GM12878 (cell line): ENCODE data around the gene RERE. TPM values are rescaled to one million over a fixed set of nuclear protein-coding genes. Genes with fewer than 3 reads are reported as not detected.
A peak's percentile ranks its signal among the peaks of the same experiment; 100 is the strongest.

Experiments used
- ATAC-seq: fragments of 200-7000 bp; cut with Tn5 transposase; 3 replicates; pipeline ENCODE4 v1.9.1; 2020; ENCODE audit warnings: mild to moderate bottlenecking, moderate library complexity
- BruUV-seq: library from RNA; stranded (reverse); fragments of 400-500 nt; replicated peaks from 2 replicates; lab custom pipeline; 2021; lab: Mats Ljungman, UMichigan
- CTCF ChIA-PET: fragments of 300-600 bp; sonication (Branson Sonifier 250); formaldehyde crosslinking; extraction: SDS; loops from one replicate; lab custom pipeline; 2021; ENCODE audit warnings: inconsistent platforms; lab: Yijun Ruan, JAX
- POLR2A ChIA-PET: fragments of 350-600 bp; formaldehyde crosslinking; extraction: SDS; loops from one replicate; lab custom pipeline; 2021; ENCODE audit warnings: inconsistent platforms; lab: Charles Lee
- RAD21 ChIA-PET: fragments of 300-600 bp; sonication (Branson Sonifier 250); formaldehyde crosslinking; loops from one replicate; lab custom pipeline; 2023; ENCODE audit warnings: antibody characterized with exemption; ENCODE audit not compliant: unreplicated experiment; lab: Charles Lee
- SMC1A ChIA-PET: fragments of 300-600 bp; sonication (Branson Sonifier 250); formaldehyde crosslinking; loops from one replicate; lab custom pipeline; 2023; ENCODE audit not compliant: unreplicated experiment, uncharacterized antibody; lab: Charles Lee
- DNase-seq: peaks from one replicate; pipeline ENCODE4 v3.0.0-alpha.2; 2011; ENCODE audit warnings: low read depth, low spot score
- FAIRE-seq: peaks from 3 replicates; lab custom pipeline; 2011; peaks lifted over from hg19 to GRCh38; lab: Jason Lieb, UNC
- H2AFZ ChIP-seq: 2 replicates; pipeline ENCODE4 v1.6.0; 2011; ENCODE audit warnings: low read depth, low read length, control low read depth; ENCODE audit not compliant: control insufficient read depth
- H3K27ac ChIP-seq: 2 replicates; pipeline ENCODE4 v1.5.1; 2011; ENCODE audit warnings: control low read depth; ENCODE audit not compliant: control insufficient read depth, insufficient read depth
- H3K27me3 ChIP-seq, 2 experiments: replicated peaks in 1 of 2; 2 replicates each; pipeline versions ENCODE4 v1.6.0 to v1.6.1; 2011; ENCODE audit warnings: low read length in 1 of 2; ENCODE audit not compliant: control insufficient read depth in 2 of 2, insufficient read depth in 2 of 2
- H3K36me3 ChIP-seq, 2 experiments: 2 replicates each; pipeline ENCODE4 v1.5.1; 2011; ENCODE audit warnings: low read length in 1 of 2; ENCODE audit not compliant: control insufficient read depth in 2 of 2, insufficient read depth in 2 of 2
- H3K4me1 ChIP-seq: 2 replicates; pipeline ENCODE4 v1.6.1; 2011; ENCODE audit warnings: mild to moderate bottlenecking, low read length, moderate library complexity, mixed read lengths; ENCODE audit not compliant: control insufficient read depth, insufficient read depth
- H3K4me2 ChIP-seq: 2 replicates; pipeline ENCODE4 v1.6.0; 2011; ENCODE audit warnings: control low read depth; ENCODE audit not compliant: control insufficient read depth, insufficient read depth
- H3K4me3 ChIP-seq: fragments of 200-600 bp; sonication (generic); 2 replicates; pipeline ENCODE4 v1.5.1; 2016
- H3K79me2 ChIP-seq: 2 replicates; pipeline ENCODE4 v1.6.0; 2011; ENCODE audit warnings: low read length; ENCODE audit not compliant: control insufficient read depth, insufficient read depth
- H3K9ac ChIP-seq: 2 replicates; pipeline ENCODE4 v1.8.0; 2011; ENCODE audit warnings: low read length, control low read depth, mixed read lengths; ENCODE audit not compliant: control insufficient read depth, insufficient read depth
- H3K9me3 ChIP-seq: replicated peaks from 3 replicates; pipeline ENCODE4 v1.5.1; 2011; ENCODE audit warnings: mild to moderate bottlenecking, low read length; ENCODE audit not compliant: control insufficient read depth, insufficient read depth
- H4K20me1 ChIP-seq: 2 replicates; pipeline ENCODE4 v1.6.0; 2011; ENCODE audit not compliant: control insufficient read depth, insufficient read depth
- PML ChIP-seq: IDR thresholded peaks from 2 replicates; pipeline ENCODE4 v1.6.1; 2012; ENCODE audit warnings: low read length, inconsistent platforms
- SMAD5 ChIP-seq: IDR thresholded peaks from 2 replicates; pipeline ENCODE4 v1.6.1; 2016; ENCODE audit warnings: antibody characterized with exemption, low read depth
- WGBS: methylation state at CpG from one replicate; pipeline ENCODE4 v1.1.6; 2016; ENCODE audit warnings: low lambda C conversion rate; ENCODE audit not compliant: insufficient replicate concordance, insufficient coverage; ENCODE audit errors: missing lambda C conversion rate; 5-methylcytosine and 5-hydroxymethylcytosine counted together
- in situ Hi-C: fragments of 300-500 bp; cut with MboI; formaldehyde crosslinking; loops from 9 replicates; pipeline ENCODE4 v1.14.3; 2018; ENCODE audit warnings: mixed read lengths
- intact Hi-C: fragments of 100-400 bp; cut with micrococcal nuclease; formaldehyde crosslinking; loops from one replicate; pipeline ENCODE4 v1.14.2; 2022; ENCODE audit not compliant: unreplicated experiment
- polyA plus RNA-seq, 11 experiments: library from polyadenylated mRNA; depleted of rRNA in 4 of 11; unstranded in 6 of 11; stranded (reverse) in 5 of 11; fragments of >200 nt; fragmentation: Nextera tagmentation in 4 of 11; fragmentation: Illumina TruSeq in 1 of 11; extraction: Ambion mirVana in 4 of 11; extraction: Trizol in 1 of 11; gene quantifications; 1 replicate in 1 of 11; 2 replicates in 10 of 11; pipeline versions ENCODE4 v1.2.1 to v1.2.3, GENCODE V29; 2011 to 2016; ENCODE audit warnings: inconsistent platforms in 2 of 11, missing spikeins in 2 of 11, low read depth in 1 of 11
- total RNA-seq, 4 experiments: library from RNA; depleted of rRNA in 3 of 4; stranded (reverse); fragments of >200 nt in 3 of 4; fragmentation: Illumina TruSeq in 1 of 4; extraction: Trizol in 1 of 4; gene quantifications; 2 replicates each; pipeline versions ENCODE4 v1.2.1 to v1.2.3, GENCODE V29; 2013 to 2021
- TF ChIP-seq, protein P1 (sequence below): IDR thresholded peaks from 2 replicates; pipeline ENCODE4 v1.6.1; 2012; ENCODE audit warnings: low read depth, low read length, improper control_type of control experiment
- TF ChIP-seq, protein P2 (sequence below), 3 experiments: IDR thresholded peaks in 2 of 3; conservative IDR thresholded peaks in 1 of 3; 2 replicates each; pipeline ENCODE4 v1.5.1; 2011; ENCODE audit warnings: low read depth in 3 of 3, low read length in 3 of 3, mild to moderate bottlenecking in 3 of 3, control low read depth in 2 of 3, moderate library complexity in 2 of 3, inconsistent platforms in 1 of 3, mixed read lengths in 1 of 3; ENCODE audit not compliant: control insufficient read depth in 2 of 3, insufficient read depth in 1 of 3; ENCODE audit errors: extremely low read depth in 1 of 3
- TF ChIP-seq, protein P3 (sequence below): fragments of 450-650 bp; IDR thresholded peaks from 2 replicates; pipeline ENCODE4 v1.6.1; 2017; ENCODE audit warnings: low read depth, mild to moderate bottlenecking, moderate library complexity
- TF ChIP-seq, protein P4 (sequence below): fragments of 450-650 bp; IDR thresholded peaks from 2 replicates; pipeline ENCODE4 v1.6.1; 2014; ENCODE audit warnings: mild to moderate bottlenecking

The RERE gene
- total and polyA plus RNA-seq, 10 of the 15 experiments (the other 5 are each of a cell fraction or from before 2014, with no cell fraction given), result 5.2 to 60.5 (median 20.2) TPM

DNA sequence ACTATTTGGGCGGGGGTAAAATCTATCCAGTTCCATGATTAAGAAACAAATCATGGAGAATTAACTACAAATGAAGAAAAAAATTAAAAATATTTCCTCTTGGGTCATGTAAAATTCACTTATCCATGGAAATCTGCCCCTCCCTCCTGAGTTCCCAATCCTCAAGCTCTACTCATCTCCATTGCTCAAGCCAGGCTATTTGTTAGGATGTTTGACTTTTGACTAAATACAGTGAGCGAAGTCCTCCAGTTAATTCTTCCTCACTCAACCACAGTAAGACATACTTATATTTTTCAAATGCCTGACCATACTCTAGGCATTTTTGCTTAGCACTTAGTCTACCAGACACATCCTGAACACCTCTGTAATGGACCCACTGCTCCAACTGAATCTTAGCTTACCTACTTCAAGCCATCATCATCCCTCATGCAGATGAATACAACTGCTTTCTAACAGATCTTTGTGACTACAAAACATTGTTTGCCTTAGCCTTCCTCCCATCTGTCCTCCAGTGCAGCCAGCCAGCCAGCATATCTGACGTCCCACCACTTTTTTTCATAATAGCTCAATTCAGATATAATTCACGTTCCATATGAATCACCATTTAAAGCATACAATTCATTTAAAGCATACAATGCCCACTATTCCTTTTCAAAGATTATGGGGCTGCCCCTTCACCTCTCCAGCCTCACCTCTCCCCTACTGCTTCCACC is 154.2 kb downstream of the RERE start:
- intact Hi-C loops, result no loop called here
- Histone ChIP-seq H2AFZ (no peak overlapping the region), H3K79me2 (peaks cover 86% of the 10 kb centered on the region), H3K9ac (no peak overlapping the region), H4K20me1 (no peaks in the 10 kb centered on the region), H3K36me3 (no peaks in the 10 kb centered on the region; a peak in 1 of 4 replicates), H3K27me3 (no peaks in the 10 kb centered on the region), H3K4me3 (peak overlapping the region; percentile 47; the same call in 1 of the 2 replicates), H3K9me3 (no peaks in the 10 kb centered on the region; the same call in 2 of the 3 replicates), H3K4me1 (peaks cover 67% of the 10 kb centered on the region), H3K27ac (peak overlapping the region; percentile 63), H3K4me2 (peak overlapping the region; percentile 83)
- WGBS, result 96% methylated on average over 4 of the region's 4 CpGs
- ChIA-PET RAD21 (interaction anchor here (0.6 to 19.8 kb wide), 8 partner anchors 17 to 152 kb away, joined by 3 to 384 read pairs (median 4); no protein-coding TSS in a partner anchor), SMC1A (interaction anchor here (0.6 to 20.2 kb wide), 16 partner anchors 7 to 232 kb away, joined by 3 to 587 read pairs (median 8); no protein-coding TSS in a partner anchor), CTCF (interaction anchor here (0.7 to 7.6 kb wide), 10 partner anchors 10 to 195 kb away, joined by 3 to 50 read pairs (median 6); no protein-coding TSS in a partner anchor), POLR2A (interaction anchor here (1.0 to 5.2 kb wide), 8 partner anchors 9 to 101 kb away, joined by 3 to 40 read pairs (median 4); no protein-coding TSS in a partner anchor)
- no peak for ATAC-seq
- FAIRE-seq, result no peak
- in situ Hi-C loops, result no loop called here
- no peak for DNase-seq
- no TSS peak for BruUV-seq
- TF ChIP-seq PML, result no peak
- no peak for TF ChIP-seq SMAD5
- TF ChIP-seq, protein P1, sequence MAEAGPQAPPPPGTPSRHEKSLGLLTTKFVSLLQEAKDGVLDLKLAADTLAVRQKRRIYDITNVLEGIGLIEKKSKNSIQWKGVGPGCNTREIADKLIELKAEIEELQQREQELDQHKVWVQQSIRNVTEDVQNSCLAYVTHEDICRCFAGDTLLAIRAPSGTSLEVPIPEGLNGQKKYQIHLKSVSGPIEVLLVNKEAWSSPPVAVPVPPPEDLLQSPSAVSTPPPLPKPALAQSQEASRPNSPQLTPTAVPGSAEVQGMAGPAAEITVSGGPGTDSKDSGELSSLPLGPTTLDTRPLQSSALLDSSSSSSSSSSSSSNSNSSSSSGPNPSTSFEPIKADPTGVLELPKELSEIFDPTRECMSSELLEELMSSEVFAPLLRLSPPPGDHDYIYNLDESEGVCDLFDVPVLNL, result no peak
- TF ChIP-seq, protein P2, sequence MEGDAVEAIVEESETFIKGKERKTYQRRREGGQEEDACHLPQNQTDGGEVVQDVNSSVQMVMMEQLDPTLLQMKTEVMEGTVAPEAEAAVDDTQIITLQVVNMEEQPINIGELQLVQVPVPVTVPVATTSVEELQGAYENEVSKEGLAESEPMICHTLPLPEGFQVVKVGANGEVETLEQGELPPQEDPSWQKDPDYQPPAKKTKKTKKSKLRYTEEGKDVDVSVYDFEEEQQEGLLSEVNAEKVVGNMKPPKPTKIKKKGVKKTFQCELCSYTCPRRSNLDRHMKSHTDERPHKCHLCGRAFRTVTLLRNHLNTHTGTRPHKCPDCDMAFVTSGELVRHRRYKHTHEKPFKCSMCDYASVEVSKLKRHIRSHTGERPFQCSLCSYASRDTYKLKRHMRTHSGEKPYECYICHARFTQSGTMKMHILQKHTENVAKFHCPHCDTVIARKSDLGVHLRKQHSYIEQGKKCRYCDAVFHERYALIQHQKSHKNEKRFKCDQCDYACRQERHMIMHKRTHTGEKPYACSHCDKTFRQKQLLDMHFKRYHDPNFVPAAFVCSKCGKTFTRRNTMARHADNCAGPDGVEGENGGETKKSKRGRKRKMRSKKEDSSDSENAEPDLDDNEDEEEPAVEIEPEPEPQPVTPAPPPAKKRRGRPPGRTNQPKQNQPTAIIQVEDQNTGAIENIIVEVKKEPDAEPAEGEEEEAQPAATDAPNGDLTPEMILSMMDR (IDR thresholded peaks at IDR 0.05 in 2 of 3, conservative IDR thresholded peaks at IDR 0.05 in 1 of 3; ENCODE audit: control insufficient read depth in 2 of 3, extremely low read depth in 1 of 3, insufficient read depth in 1 of 3, low read depth in 3 of 3, low read length in 3 of 3), result no peak
- TF ChIP-seq, protein P3, sequence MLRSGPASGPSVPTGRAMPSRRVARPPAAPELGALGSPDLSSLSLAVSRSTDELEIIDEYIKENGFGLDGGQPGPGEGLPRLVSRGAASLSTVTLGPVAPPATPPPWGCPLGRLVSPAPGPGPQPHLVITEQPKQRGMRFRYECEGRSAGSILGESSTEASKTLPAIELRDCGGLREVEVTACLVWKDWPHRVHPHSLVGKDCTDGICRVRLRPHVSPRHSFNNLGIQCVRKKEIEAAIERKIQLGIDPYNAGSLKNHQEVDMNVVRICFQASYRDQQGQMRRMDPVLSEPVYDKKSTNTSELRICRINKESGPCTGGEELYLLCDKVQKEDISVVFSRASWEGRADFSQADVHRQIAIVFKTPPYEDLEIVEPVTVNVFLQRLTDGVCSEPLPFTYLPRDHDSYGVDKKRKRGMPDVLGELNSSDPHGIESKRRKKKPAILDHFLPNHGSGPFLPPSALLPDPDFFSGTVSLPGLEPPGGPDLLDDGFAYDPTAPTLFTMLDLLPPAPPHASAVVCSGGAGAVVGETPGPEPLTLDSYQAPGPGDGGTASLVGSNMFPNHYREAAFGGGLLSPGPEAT, result no peak
- TF ChIP-seq, protein P4, sequence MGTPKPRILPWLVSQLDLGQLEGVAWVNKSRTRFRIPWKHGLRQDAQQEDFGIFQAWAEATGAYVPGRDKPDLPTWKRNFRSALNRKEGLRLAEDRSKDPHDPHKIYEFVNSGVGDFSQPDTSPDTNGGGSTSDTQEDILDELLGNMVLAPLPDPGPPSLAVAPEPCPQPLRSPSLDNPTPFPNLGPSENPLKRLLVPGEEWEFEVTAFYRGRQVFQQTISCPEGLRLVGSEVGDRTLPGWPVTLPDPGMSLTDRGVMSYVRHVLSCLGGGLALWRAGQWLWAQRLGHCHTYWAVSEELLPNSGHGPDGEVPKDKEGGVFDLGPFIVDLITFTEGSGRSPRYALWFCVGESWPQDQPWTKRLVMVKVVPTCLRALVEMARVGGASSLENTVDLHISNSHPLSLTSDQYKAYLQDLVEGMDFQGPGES, result no peak
